HepG2 (cell line): ENCODE data around the gene CAMK1D.

ENCODE experiments used
- FOSL1 ChIP-seq: sonication (generic); formaldehyde crosslinking; IDR thresholded peaks from 2 replicates; pipeline ENCODE4 v1.9.0; 2021; ENCODE audit warnings: missing genetic modification reagents, borderline replicate concordance
- HMGXB4 ChIP-seq, 2 experiments: sonication (generic) in 1 of 2; formaldehyde crosslinking in 1 of 2; IDR thresholded peaks; 2 replicates each; pipeline versions ENCODE4 v1.4.0 to v1.6.1; 2018 to 2020; ENCODE audit warnings: missing genetic modification reagents in 2 of 2, borderline replicate concordance in 1 of 2, low read depth in 1 of 2, mild to moderate bottlenecking in 1 of 2, missing biosample characterization in 1 of 2
- POLR2A ChIP-seq, 2 experiments: IDR thresholded peaks; 2 replicates each; pipeline ENCODE4 v1.6.1; 2011; ENCODE audit warnings: low read depth in 2 of 2, low read length in 2 of 2, mild to moderate bottlenecking in 1 of 2, moderate library complexity in 1 of 2; ENCODE audit not compliant: insufficient read depth in 1 of 2
- POLR2AphosphoS5 ChIP-seq: IDR thresholded peaks from 2 replicates; pipeline ENCODE4 v1.6.1; 2012; ENCODE audit warnings: low read depth, low read length
- ZFX ChIP-seq: sonication (generic); formaldehyde crosslinking; IDR thresholded peaks from 2 replicates; pipeline ENCODE4 v1.4.0; 2020; ENCODE audit warnings: mild to moderate bottlenecking, low read depth, missing genetic modification reagents, moderate library complexity
- ZSCAN29 ChIP-seq: sonication (generic); formaldehyde crosslinking; conservative IDR thresholded peaks from 2 replicates; pipeline ENCODE4 v1.4.0; 2020; ENCODE audit warnings: mild to moderate bottlenecking, missing genetic modification reagents
- TF ChIP-seq, protein P1 (sequence below): sonication (generic); formaldehyde crosslinking; IDR thresholded peaks from 2 replicates; pipeline ENCODE4 v1.4.0; 2020; ENCODE audit warnings: low read depth, mild to moderate bottlenecking, missing genetic modification reagents
- TF ChIP-seq, protein P2 (sequence below): sonication (generic); formaldehyde crosslinking; IDR thresholded peaks from 2 replicates; pipeline ENCODE4 v1.4.0; 2020; ENCODE audit warnings: missing genetic modification reagents, borderline replicate concordance

- TF ChIP-seq, protein P1, sequence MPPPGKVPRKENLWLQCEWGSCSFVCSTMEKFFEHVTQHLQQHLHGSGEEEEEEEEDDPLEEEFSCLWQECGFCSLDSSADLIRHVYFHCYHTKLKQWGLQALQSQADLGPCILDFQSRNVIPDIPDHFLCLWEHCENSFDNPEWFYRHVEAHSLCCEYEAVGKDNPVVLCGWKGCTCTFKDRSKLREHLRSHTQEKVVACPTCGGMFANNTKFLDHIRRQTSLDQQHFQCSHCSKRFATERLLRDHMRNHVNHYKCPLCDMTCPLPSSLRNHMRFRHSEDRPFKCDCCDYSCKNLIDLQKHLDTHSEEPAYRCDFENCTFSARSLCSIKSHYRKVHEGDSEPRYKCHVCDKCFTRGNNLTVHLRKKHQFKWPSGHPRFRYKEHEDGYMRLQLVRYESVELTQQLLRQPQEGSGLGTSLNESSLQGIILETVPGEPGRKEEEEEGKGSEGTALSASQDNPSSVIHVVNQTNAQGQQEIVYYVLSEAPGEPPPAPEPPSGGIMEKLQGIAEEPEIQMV (CRISPR knock-in tag) = no peak
- TF ChIP-seq ZFX (CRISPR knock-in tag) (no peak), POLR2AphosphoS5 (no peak), ZSCAN29 (CRISPR knock-in tag) (no peak), POLR2A (IDR thresholded peaks at IDR 0.05; ENCODE audit: insufficient read depth in 1 of 2, low read depth in 2 of 2, low read length in 2 of 2) (no peak), FOSL1 (CRISPR knock-in tag) (no peak), HMGXB4 (CRISPR knock-in tag; IDR thresholded peaks at IDR 0.05; ENCODE audit: borderline replicate concordance in 1 of 2, low read depth in 1 of 2) (no peak)
- TF ChIP-seq, protein P2, sequence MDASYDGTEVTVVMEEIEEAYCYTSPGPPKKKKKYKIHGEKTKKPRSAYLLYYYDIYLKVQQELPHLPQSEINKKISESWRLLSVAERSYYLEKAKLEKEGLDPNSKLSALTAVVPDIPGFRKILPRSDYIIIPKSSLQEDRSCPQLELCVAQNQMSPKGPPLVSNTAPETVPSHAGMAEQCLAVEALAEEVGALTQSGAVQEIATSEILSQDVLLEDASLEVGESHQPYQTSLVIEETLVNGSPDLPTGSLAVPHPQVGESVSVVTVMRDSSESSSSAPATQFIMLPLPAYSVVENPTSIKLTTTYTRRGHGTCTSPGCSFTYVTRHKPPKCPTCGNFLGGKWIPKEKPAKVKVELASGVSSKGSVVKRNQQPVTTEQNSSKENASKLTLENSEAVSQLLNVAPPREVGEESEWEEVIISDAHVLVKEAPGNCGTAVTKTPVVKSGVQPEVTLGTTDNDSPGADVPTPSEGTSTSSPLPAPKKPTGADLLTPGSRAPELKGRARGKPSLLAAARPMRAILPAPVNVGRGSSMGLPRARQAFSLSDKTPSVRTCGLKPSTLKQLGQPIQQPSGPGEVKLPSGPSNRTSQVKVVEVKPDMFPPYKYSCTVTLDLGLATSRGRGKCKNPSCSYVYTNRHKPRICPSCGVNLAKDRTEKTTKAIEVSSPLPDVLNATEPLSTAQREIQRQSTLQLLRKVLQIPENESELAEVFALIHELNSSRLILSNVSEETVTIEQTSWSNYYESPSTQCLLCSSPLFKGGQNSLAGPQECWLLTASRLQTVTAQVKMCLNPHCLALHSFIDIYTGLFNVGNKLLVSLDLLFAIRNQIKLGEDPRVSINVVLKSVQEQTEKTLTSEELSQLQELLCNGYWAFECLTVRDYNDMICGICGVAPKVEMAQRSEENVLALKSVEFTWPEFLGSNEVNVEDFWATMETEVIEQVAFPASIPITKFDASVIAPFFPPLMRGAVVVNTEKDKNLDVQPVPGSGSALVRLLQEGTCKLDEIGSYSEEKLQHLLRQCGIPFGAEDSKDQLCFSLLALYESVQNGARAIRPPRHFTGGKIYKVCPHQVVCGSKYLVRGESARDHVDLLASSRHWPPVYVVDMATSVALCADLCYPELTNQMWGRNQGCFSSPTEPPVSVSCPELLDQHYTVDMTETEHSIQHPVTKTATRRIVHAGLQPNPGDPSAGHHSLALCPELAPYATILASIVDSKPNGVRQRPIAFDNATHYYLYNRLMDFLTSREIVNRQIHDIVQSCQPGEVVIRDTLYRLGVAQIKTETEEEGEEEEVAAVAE (CRISPR knock-in tag) = no peak
Observed at GRCh38 chr10:12556039-12556438, 206.7 kb downstream of the CAMK1D start.
